ENCODE data around the gene PSMB11.

Gene PSMB11

GRCh38 chr14:23093526-23093925 lies 51.5 kb downstream of the PSMB11 start:
- peak overlapping the region; percentile 87 for H3K4me3 ChIP-seq (ENCODE audit: low read length, poor library complexity, severe bottlenecking)
- H3K9me2 ChIP-seq (replicated peaks; ENCODE audit: low read depth, low read length): no peaks in the 10 kb centered on the region
- TF ChIP-seq CTCF (conservative IDR thresholded peaks at IDR 0.05; ENCODE audit: low read length) (no peak), EZH2phosphoT487 (IDR thresholded peaks at IDR 0.05; ENCODE audit: borderline replicate concordance) (no peak)
- H3F3A ChIP-seq (ENCODE audit: low read depth): no peaks in the 10 kb centered on the region
- H3K9ac ChIP-seq (ENCODE audit: low read depth, low read length, poor library complexity, severe bottlenecking): peak overlapping the region; percentile 85
- H2AFZ ChIP-seq (ENCODE audit: low read length): no peak overlapping the region
- H3K36me3 ChIP-seq (ENCODE audit: insufficient read depth, low read length): peaks cover 38% of the 10 kb centered on the region
- peaks cover 37% of the 10 kb centered on the region for H3K4me1 ChIP-seq (ENCODE audit: insufficient read depth, low read length, poor library complexity, severe bottlenecking)
- no peaks in the 10 kb centered on the region for H3K27me3 ChIP-seq (ENCODE audit: insufficient read depth, low read length, poor library complexity, severe bottlenecking)
- H4K20me1 ChIP-seq (ENCODE audit: insufficient read depth, low read length, poor library complexity, severe bottlenecking): peaks cover 48% of the 10 kb centered on the region
- H3K4me2 ChIP-seq (ENCODE audit: low read depth, low read length, poor library complexity, severe bottlenecking): peak overlapping the region; percentile 86
- no peaks in the 10 kb centered on the region for H3K9me3 ChIP-seq (ENCODE audit: insufficient read depth, low read depth, low read length)
- H3K79me2 ChIP-seq (ENCODE audit: insufficient read depth, low read length): peaks cover 85% of the 10 kb centered on the region
